Measurements from ENCODE around the gene OR10C1. TPM values are rescaled to one million over a fixed set of nuclear protein-coding genes. Genes with fewer than 3 reads are reported as not detected.

OR10C1 gene
- total RNA-seq, 2 donors from 2014 or later, result not detected

GRCh38 chr6:29487131-29487530, 48.0 kb downstream of the OR10C1 start:
- no peaks in the 10 kb centered on the region for H3K4me1 ChIP-seq (ENCODE audit: control insufficient read depth, insufficient read depth, low read length)
- no peak for DNase-seq
- Mint-ChIP-seq H3K27ac (no peak overlapping the region), H3K27me3 (ENCODE audit: insufficient read depth) (no peaks in the 10 kb centered on the region), H3K36me3 (ENCODE audit: low read depth) (no peaks in the 10 kb centered on the region), H3K4me3 (no peak overlapping the region), H3K4me1 (no peaks in the 10 kb centered on the region), H3K9me3 (no peaks in the 10 kb centered on the region)
- no peak overlapping the region for H3K9ac ChIP-seq (ENCODE audit: extremely low read depth, low read length, poor library complexity, severe bottlenecking)
- no peak overlapping the region for H3K27ac ChIP-seq (ENCODE audit: low read depth, low read length)
- H3K4me3 ChIP-seq (ENCODE audit: low read length), result no peak overlapping the region
- H3K9me3 ChIP-seq (ENCODE audit: control insufficient read depth, low read length), result peaks cover 8% of the 10 kb centered on the region
- no peak for TF ChIP-seq CTCF (conservative IDR thresholded peaks at IDR 0.05)
- no peaks in the 10 kb centered on the region for H3K27me3 ChIP-seq (ENCODE audit: control insufficient read depth, insufficient read depth, low read length, poor library complexity, severe bottlenecking)
- WGBS, 2 experiments (ENCODE audit: insufficient coverage in 1 of 2, insufficient read length in 1 of 2), result 91 to 96% methylated on average over 4 to 5 of the region's 5 CpGs
- H3K36me3 ChIP-seq (ENCODE audit: control insufficient read depth, insufficient read depth, low read length), result no peaks in the 10 kb centered on the region

GRCh38 chr6:29487660-29488059, 48.6 kb downstream of the OR10C1 start, which contains the start of gene MAS1L:
Gene MAS1L, minus strand, starts transcription at chr6:29487956. Its CDS starts 54 bp downstream, at chr6:29487902.
- 84 to 94% methylated on average over 2 of the region's 2 CpGs for WGBS, 2 experiments (ENCODE audit: insufficient coverage in 1 of 2, insufficient read length in 1 of 2)
- no peak for TF ChIP-seq CTCF (conservative IDR thresholded peaks at IDR 0.05)
- no peaks in the 10 kb centered on the region for H3K27me3 Mint-ChIP-seq (ENCODE audit: insufficient read depth)

GRCh38 chr6:29488874-29489273, 49.8 kb downstream of the OR10C1 start:
- Mint-ChIP-seq H3K4me3 (no peak overlapping the region), H3K36me3 (ENCODE audit: low read depth) (no peaks in the 10 kb centered on the region), H3K9me3 (no peaks in the 10 kb centered on the region), H3K27ac (no peak overlapping the region), H3K4me1 (no peaks in the 10 kb centered on the region), H3K27me3 (ENCODE audit: insufficient read depth) (no peaks in the 10 kb centered on the region)
- Histone ChIP-seq H3K9ac (ENCODE audit: extremely low read depth, low read length, poor library complexity, severe bottlenecking) (no peak overlapping the region), H3K9me3 (ENCODE audit: control insufficient read depth, low read length) (peaks cover 8% of the 10 kb centered on the region), H3K27ac (ENCODE audit: low read depth, low read length) (no peak overlapping the region), H3K4me1 (ENCODE audit: control insufficient read depth, insufficient read depth, low read length) (no peaks in the 10 kb centered on the region), H3K36me3 (ENCODE audit: control insufficient read depth, insufficient read depth, low read length) (no peaks in the 10 kb centered on the region), H3K27me3 (ENCODE audit: control insufficient read depth, insufficient read depth, low read length, poor library complexity, severe bottlenecking) (no peaks in the 10 kb centered on the region), H3K4me3 (ENCODE audit: low read length) (no peak overlapping the region)
- TF ChIP-seq CTCF (conservative IDR thresholded peaks at IDR 0.05), result no peak
- no peak for DNase-seq

More at GRCh38 chr6:29487660-29488059, 48.6 kb downstream of the OR10C1 start, which contains the start of gene MAS1L:
- Mint-ChIP-seq H3K36me3 (ENCODE audit: low read depth) (no peaks in the 10 kb centered on the region), H3K9me3 (no peaks in the 10 kb centered on the region), H3K27ac (no peak within 1 kb of the TSS), H3K4me3 (no peak within 1 kb of the TSS), H3K4me1 (no peaks in the 10 kb centered on the region)
- DNase-seq, result no peak
- Histone ChIP-seq H3K9ac (ENCODE audit: extremely low read depth, low read length, poor library complexity, severe bottlenecking) (no peak within 1 kb of the TSS), H3K4me1 (ENCODE audit: control insufficient read depth, insufficient read depth, low read length) (no peaks in the 10 kb centered on the region), H3K27ac (ENCODE audit: low read depth, low read length) (no peak within 1 kb of the TSS), H3K4me3 (ENCODE audit: low read length) (no peak within 1 kb of the TSS), H3K27me3 (ENCODE audit: control insufficient read depth, insufficient read depth, low read length, poor library complexity, severe bottlenecking) (no peaks in the 10 kb centered on the region), H3K9me3 (ENCODE audit: control insufficient read depth, low read length) (peaks cover 8% of the 10 kb centered on the region), H3K36me3 (ENCODE audit: control insufficient read depth, insufficient read depth, low read length) (no peaks in the 10 kb centered on the region)

Measured in endodermal cell (in vitro differentiated cells).